ENCODE results near the gene RTN1. TPM values are rescaled to one million over a fixed set of nuclear protein-coding genes. Genes with fewer than 3 reads are reported as not detected.

The RTN1 gene
- total and polyA plus RNA-seq, 7 donors = 1.2 to 25.7 (median 8.0) TPM

DNA sequence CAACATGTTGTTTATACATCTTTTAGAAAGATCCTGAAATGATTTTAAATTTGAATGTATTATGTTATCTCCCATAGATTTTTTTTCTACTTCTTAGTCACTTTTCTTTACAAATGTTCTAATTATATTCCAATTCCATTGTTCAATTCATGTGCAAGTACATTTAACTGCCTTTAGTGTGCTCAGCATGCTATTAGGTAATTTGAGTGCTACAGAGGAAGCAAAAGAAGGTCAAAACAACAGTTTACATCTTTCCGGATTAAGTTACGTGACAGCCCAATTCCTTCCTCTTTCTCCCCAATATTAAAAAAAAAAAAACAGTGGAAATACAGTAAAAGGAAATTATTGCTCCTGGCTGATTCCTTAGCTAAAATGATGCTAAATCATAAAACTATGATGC is 98.3 kb downstream of the RTN1 start:
- H3K36me3 ChIP-seq = no peaks in the 10 kb centered on the region
- DNase-seq = no peak
- H3K4me1 ChIP-seq = no peaks in the 10 kb centered on the region
- no peak overlapping the region for H3K4me3 ChIP-seq
- no peaks in the 10 kb centered on the region for H3K9me3 ChIP-seq
- TF ChIP-seq POLR2A (IDR thresholded peaks at IDR 0.05) (no peak), POLR2AphosphoS5 (IDR thresholded peaks at IDR 0.05) (no peak), CTCF (IDR thresholded peaks at IDR 0.05) (no peak), EP300 (IDR thresholded peaks at IDR 0.05) (no peak)
- H3K27ac ChIP-seq = no peak overlapping the region
- intact Hi-C loops (cut with DNase I) = no loop called here
- no peaks in the 10 kb centered on the region for H3K27me3 ChIP-seq
- WGBS, 2 donors = 42 to 78% methylated on average over 2 of the region's 2 CpGs

- Histone ChIP-seq H3K9me3 (no peaks in the 10 kb centered on the region), H3K27me3 (no peaks in the 10 kb centered on the region), H3K4me1 (no peaks in the 10 kb centered on the region), H3K36me3 (no peaks in the 10 kb centered on the region), H3K4me3 (no peak overlapping the region), H3K27ac (no peak overlapping the region)
- TF ChIP-seq POLR2A (IDR thresholded peaks at IDR 0.05) (no peak), CTCF (IDR thresholded peaks at IDR 0.05) (no peak), POLR2AphosphoS5 (IDR thresholded peaks at IDR 0.05) (no peak)
- intact Hi-C loops (cut with DNase I) = no loop called here
- DNase-seq = no peak
- 51 to 65% methylated on average over 2 of the region's 2 CpGs for WGBS, 2 donors
These were observed 99.0 kb downstream of the RTN1 start for GRCh38 chr14:59771577-59771976.

DNA sequence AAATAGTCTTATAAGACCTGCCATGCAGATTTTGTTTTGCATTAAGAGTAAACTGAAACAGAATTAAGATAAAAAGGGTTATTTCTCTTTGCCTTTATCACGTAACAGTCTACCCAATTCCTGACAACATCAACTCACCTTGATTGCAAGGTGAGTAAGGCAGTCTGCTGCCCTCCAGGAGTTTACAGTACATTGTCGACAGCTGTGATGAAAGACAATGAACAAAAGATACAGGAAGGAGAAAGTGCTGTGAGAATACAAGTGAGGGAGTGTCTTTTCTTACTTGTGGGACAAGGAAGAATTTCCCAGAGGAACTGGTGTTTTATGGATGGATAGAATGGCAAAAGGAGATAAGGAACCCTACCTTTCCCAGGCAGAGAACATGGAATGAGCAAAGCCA is 101.0 kb downstream of the RTN1 start:
- 68 to 80% methylated on average over 2 of the region's 2 CpGs for WGBS, 2 donors
- H3K9me3 ChIP-seq = no peaks in the 10 kb centered on the region
- H3K4me1 ChIP-seq = no peaks in the 10 kb centered on the region
- H3K4me3 ChIP-seq = no peak overlapping the region
- no peaks in the 10 kb centered on the region for H3K36me3 ChIP-seq
- no peak for DNase-seq
- no peak overlapping the region for H3K27ac ChIP-seq
- intact Hi-C loops (cut with DNase I) = no loop called here
- TF ChIP-seq POLR2A (IDR thresholded peaks at IDR 0.05) (no peak), EP300 (IDR thresholded peaks at IDR 0.05) (no peak), CTCF (IDR thresholded peaks at IDR 0.05) (no peak), POLR2AphosphoS5 (IDR thresholded peaks at IDR 0.05) (no peak)
- H3K27me3 ChIP-seq = no peaks in the 10 kb centered on the region

GRCh38 chr14:59768855-59769375 is 101.7 kb downstream of the RTN1 start:
- Histone ChIP-seq H3K9me3 (no peaks in the 10 kb centered on the region), H3K4me3 (no peak overlapping the region), H3K27ac (no peak overlapping the region), H3K36me3 (no peaks in the 10 kb centered on the region), H3K27me3 (no peaks in the 10 kb centered on the region), H3K4me1 (no peaks in the 10 kb centered on the region)
- intact Hi-C loops (cut with DNase I) = no loop called here
- TF ChIP-seq EP300 (IDR thresholded peaks at IDR 0.05) = no peak
- TF ChIP-seq CTCF (IDR thresholded peaks at IDR 0.05) = no peak
- no peak for TF ChIP-seq POLR2A (IDR thresholded peaks at IDR 0.05)
- no peak for DNase-seq
- 89 to 94% methylated on average over 1 of the region's 1 CpG for WGBS, 2 donors

- Histone ChIP-seq H3K27ac (no peak overlapping the region), H3K4me1 (no peaks in the 10 kb centered on the region), H3K27me3 (no peaks in the 10 kb centered on the region), H3K36me3 (no peaks in the 10 kb centered on the region), H3K4me3 (no peak overlapping the region), H3K9me3 (no peaks in the 10 kb centered on the region)
- WGBS, 2 donors = 85 to 90% methylated on average over 6 of the region's 6 CpGs
- intact Hi-C loops (cut with DNase I) = no loop called here
- no peak for TF ChIP-seq POLR2A (IDR thresholded peaks at IDR 0.05)
- no peak for DNase-seq
These were observed 108.7 kb downstream of the RTN1 start for GRCh38 chr14:59761851-59762250.

Data from sigmoid colon (tissue), 7 donors.